Epithelial cell of proximal tubule (primary cell): ENCODE measurements around the gene RARS2. TPM values are rescaled to one million over a fixed set of nuclear protein-coding genes. Genes with fewer than 3 reads are reported as not detected.
"Not testable (repeated sequence)": the region's sequence is repeated elsewhere in the genome, so short reads cannot be mapped to it uniquely, and the experiment has no call there.

ENCODE experiments used
- DNase-seq: peaks from one replicate; pipeline ENCODE4 v3.0.0-alpha.2; 2011; ENCODE audit warnings: low read depth
- H3K4me3 ChIP-seq: 2 replicates; pipeline ENCODE4 v1.5.1; 2011; ENCODE audit warnings: low read depth, mild to moderate bottlenecking, low read length
- total RNA-seq: library from RNA; depleted of rRNA; stranded (reverse); fragments of >200 nt; gene quantifications from 2 replicates; pipeline ENCODE4 v1.2.3, GENCODE V29; 2015
- TF ChIP-seq, protein P1 (sequence below): conservative IDR thresholded peaks from 2 replicates; pipeline ENCODE4 v1.5.1; 2012; ENCODE audit warnings: low read depth, mild to moderate bottlenecking, low read length

The RARS2 gene
- total RNA-seq, 1 donor from 2014 or later, result 15.8 TPM

- no peak for DNase-seq
- no peak overlapping the region for H3K4me3 ChIP-seq
- TF ChIP-seq, protein P1, sequence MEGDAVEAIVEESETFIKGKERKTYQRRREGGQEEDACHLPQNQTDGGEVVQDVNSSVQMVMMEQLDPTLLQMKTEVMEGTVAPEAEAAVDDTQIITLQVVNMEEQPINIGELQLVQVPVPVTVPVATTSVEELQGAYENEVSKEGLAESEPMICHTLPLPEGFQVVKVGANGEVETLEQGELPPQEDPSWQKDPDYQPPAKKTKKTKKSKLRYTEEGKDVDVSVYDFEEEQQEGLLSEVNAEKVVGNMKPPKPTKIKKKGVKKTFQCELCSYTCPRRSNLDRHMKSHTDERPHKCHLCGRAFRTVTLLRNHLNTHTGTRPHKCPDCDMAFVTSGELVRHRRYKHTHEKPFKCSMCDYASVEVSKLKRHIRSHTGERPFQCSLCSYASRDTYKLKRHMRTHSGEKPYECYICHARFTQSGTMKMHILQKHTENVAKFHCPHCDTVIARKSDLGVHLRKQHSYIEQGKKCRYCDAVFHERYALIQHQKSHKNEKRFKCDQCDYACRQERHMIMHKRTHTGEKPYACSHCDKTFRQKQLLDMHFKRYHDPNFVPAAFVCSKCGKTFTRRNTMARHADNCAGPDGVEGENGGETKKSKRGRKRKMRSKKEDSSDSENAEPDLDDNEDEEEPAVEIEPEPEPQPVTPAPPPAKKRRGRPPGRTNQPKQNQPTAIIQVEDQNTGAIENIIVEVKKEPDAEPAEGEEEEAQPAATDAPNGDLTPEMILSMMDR, result no peak
Measured at GRCh38 chr6:87514831-87515230, 75.0 kb downstream of the RARS2 start.

DNA sequence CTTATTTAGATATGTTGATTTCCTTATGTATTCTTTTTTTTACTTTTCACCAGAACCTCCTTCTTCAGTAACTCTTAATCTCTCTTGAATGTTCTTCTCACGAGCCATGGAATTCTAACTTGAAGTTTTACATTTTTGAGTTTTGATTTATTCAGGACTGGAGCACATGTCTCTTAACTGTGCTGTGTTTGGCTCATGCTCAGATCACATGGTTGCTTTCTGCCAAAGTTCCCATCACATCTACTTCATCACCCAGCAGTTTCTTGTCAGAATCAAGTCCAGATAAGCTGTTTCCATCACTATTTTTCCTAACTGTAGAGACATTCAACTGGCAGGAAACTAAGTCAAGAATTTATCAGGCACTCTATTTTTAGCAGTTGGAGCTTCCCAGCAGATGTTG is 85.3 kb downstream of the RARS2 start:
- TF ChIP-seq, protein P1, result no peak
- H3K4me3 ChIP-seq, result no peak overlapping the region

GRCh38 chr6:87501809-87502572 is 87.8 kb downstream of the RARS2 start:
- TF ChIP-seq, protein P1, result no peak
- no peak for DNase-seq
- H3K4me3 ChIP-seq, result no peak overlapping the region

More for the DNA sequence above, 85.3 kb downstream of the RARS2 start:
- DNase-seq, result no peak

DNA sequence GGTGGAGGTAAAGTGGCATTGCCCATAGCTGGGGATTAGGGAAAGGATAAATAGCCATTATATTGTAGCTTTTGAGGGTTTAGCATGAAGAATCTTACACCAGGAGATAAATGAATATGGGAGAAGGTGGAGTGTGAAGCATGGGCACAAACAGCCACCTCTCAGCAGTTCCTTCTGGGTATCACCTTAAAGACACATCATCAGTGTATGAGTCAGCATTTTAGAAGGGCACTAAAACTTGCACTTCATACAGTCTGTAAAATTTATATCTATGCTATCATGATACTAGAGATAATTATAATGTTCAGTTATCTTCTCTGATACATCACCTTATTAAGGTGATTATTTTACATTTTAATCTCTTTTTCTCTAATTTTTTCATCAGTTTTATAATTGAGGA is 91.7 kb downstream of the RARS2 start:
- TF ChIP-seq, protein P1, result no peak
- DNase-seq, result no peak
- H3K4me3 ChIP-seq, result no peak overlapping the region

GRCh38 chr6:87494761-87495422 is 94.9 kb downstream of the RARS2 start:
- H3K4me3 ChIP-seq, result no peak overlapping the region
- TF ChIP-seq, protein P1, result no peak
- no peak for DNase-seq

- H3K4me3 ChIP-seq, DNase-seq: not testable (repeated sequence)
Measured at GRCh38 chr6:87489326-87489725, 100.5 kb downstream of the RARS2 start.

DNA sequence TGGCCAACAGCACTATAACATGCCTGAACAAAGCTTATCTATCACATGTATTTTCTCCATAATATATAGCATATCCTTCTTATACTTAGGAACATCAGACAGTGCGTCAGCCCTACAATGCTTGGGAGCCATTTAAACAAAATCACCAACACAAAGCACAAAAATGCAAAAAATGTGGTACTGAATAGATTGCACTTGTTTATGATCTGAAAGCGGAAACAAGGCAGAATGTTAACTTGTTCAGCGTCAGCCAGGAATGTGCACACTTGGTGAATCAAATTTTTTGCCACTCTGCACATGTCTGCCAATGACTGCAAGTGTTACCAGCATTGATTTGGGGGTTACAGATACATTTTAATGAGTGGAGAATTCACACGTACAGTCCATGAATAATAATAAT is 102.2 kb downstream of the RARS2 start:
- no peak overlapping the region for H3K4me3 ChIP-seq
- DNase-seq, result no peak
- TF ChIP-seq, protein P1, result no peak
